Stimulated activated CD8-positive, alpha-beta memory T cell treated with anti-CD3 and anti-CD28 coated beads, Interleukin-2, amount 100 ng/mL, for 48 hours (primary cell): ENCODE measurements around the gene HTR2A.
"Not testable (repeated sequence)": the region's sequence is repeated elsewhere in the genome, so short reads cannot be mapped to it uniquely, and the experiment has no call there.

Experiments used
- DNase-seq, 2 donors: peaks; one replicate each; pipeline ENCODE4 v3.0.0-alpha.2; 2020; ENCODE audit warnings: low read depth in 2 of 2

Gene HTR2A

GRCh38 chr13:46810440-46810839 is 86.4 kb downstream of the HTR2A start:
- no peak for DNase-seq

DNA sequence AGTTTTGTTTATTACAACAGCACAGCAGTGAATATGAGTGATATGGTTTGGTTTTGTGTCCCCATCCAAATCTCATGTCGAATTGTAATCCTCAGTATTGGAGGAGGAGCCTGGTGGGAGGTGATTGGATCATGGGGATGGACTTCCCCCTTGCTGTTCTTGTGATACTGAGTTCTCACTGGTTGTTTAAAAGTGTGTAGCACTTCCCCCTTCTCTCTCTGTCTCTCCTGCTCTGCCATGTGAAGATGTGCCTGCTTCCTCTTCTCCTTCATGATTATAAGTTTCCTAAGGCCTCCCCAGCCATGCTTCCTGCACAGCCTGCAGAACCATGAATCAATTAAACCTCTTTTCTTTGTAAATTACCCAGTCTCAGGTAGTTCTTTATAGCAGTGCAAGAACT is 91.9 kb downstream of the HTR2A start:
- DNase-seq = not testable (repeated sequence)

DNA sequence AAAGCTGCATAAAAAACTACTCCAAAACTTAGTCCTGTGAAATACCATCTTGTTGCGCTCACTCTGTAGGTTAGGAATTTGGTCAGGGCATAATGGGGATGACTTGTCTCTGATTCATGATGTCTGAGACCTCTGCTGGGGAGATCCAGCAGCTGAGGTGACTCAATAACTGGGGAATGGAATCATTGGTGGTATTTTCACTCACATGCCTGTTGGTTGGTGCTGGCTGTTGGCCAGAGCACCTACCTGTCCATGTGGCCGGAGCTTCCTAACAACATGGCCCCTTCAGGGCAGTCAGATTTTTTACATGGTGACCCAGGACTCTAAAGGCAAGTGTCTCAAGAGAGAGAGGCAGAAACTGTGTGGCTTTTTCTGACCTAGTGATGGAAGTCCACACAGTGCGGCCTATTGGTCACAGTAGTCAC is 92.5 kb downstream of the HTR2A start:
- DNase-seq = no peak

GRCh38 chr13:46803586-46803985 is 93.3 kb downstream of the HTR2A start:
- DNase-seq = no peak

GRCh38 chr13:46801858-46802257 is 95.0 kb downstream of the HTR2A start:
- no peak for DNase-seq

- DNase-seq = no peak
Observed at GRCh38 chr13:46799139-46799538, 97.7 kb downstream of the HTR2A start.

DNA sequence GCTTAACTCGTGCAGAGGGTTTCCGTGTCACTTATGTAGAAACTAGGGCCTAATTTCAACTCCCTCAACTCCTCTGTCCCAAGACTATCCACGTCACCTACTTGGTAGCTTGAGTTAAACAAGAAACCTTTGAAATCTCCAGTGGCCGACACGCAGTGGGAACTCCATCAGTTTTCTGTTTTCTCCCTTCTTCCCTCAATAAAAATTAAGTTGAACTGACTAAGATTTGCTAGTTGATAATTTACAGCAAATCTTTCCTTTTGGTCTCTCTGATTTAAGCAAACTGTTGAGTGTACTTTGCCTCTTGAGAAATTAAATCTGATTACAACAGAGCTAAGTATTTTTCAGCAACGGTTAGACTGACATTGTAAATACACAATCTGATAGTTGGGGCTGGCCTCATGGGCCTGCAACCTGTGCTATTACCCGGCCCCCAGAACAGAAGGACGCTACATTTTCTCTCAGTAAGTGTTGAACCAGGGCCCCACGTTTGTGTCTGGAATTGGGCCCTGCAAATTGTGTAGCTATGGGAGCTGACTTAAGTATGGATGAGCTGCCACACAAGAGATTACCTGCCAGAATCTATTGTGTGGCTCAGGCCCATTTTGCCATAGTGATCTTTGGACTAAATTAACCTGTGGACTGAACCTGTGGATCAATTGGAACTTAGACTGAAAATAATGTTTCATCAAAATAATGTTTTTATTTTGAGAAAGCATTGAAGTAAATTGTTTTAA is 99.2 kb downstream of the HTR2A start:
- no peak for DNase-seq

DNA sequence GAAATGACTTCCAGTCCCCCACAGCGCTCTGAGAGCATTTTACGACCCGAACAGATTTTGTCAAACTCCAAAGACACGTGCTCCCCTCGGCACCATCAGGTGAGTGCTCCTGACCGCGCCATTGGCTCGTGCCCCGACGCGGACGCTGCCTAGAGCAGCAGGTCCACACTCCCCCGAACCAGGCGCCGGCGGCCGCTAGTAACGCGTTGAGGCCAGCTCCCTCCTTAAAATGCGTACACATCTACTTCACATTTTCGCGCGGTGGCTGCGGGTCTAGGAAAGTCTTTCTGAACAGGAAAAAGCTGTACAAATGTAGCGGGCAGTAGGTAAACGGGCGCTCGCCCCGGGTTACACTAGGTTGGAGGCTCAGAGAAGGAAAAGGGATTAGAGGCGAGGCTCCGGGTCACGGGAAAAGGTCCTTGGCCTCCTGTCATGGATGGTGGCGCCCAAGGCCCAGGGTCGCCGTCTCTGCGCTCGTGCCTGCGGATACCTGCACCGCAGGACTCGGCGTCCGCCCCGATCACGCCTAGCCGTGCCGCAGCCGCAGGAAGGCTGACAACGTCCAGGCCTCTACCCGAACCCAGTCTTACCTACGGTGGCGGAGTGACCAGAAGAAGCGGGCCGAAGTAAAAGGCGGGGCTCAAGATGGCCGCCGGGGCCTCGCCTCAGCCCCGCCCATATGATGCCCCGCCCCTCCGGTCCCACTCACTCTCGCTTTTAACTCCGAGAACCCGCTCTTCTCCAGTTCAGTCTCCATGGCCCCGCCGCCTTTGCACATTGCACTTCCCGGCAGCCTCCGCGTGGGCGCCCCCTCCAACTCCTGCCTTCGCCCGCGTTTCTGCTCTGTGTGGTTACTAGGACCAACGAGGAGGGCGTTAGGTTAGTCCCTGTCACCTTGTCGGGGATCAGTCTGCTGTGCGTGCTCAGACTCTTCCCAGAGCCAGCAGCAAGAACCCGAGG is 100.1 kb downstream of the HTR2A start, which contains the start of gene ESD:
Gene ESD (minus strand): TSS at position 647 of the 960 bp plus-strand sequence. CDS start 5,748 bp downstream, outside the sequence.
- peak; percentile 86 to 92 for DNase-seq

DNA sequence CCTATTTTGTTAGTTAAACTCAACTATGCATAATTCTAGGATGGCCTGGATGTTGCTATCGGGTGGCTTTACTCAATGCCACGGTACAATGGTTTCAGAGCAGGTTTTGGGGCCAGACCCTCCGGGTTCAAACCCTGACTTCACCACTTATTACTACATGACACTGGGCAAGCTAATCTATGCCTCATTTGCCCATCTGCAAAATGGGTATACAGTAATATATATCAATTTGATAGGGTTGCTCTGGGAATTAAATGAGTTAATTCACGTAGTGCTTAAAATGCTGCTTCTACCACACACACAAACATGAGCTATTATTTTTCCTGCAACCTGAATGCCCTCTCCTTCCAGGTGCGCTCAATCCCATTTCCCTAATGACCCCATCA is 100.7 kb downstream of the HTR2A start:
- no peak for DNase-seq

- no peak for DNase-seq
Observed at GRCh38 chr13:46795321-46795720, 101.5 kb downstream of the HTR2A start.

GRCh38 chr13:46783504-46783903 is 113.3 kb downstream of the HTR2A start:
- DNase-seq = no peak

DNA sequence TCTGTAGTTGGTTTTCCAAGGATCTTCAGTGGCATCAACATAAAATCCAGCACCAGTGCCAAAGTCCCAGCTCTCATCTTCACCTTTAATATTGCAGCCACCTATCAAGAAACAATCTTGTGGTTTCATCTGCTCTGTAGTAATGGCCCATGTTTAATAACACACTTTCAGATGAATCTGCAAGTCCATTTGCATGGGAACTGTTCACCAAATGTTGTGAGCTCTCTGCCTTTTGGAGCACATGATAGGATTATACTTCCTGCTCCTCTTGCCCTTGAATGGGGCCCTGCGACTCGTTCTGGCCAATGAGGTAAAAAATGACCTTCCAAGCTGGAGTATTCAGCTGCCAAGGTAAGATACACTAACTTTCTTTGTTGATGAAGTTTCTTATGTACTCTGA is 114.2 kb downstream of the HTR2A start:
- no peak for DNase-seq

DNA sequence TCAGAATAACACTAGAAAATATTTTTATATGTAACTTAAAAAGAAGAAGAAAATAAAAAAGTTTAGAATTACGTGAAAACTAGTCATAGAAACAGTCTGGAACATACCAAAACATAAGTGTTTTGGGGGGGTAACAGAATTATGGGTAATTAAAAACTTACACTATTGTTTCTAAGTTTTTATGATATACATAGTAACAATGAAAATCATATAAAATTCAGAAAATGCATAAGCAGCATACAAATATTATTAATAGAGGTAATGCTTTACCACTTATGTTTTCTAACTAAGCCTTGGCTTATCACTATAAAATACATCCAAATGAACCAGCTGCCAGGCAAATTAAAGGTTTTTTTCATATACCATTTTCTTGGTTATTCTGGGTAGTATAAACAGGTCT is 114.8 kb downstream of the HTR2A start:
- DNase-seq = no peak
